Duodenal mucosa (tissue), 2 donors: ENCODE results near the gene COPG2.
"Not testable (repeated sequence)": the region's sequence is repeated elsewhere in the genome, so short reads cannot be mapped to it uniquely, and the experiment has no call there.

ENCODE experiments used
- H3K27ac ChIP-seq: one replicate; pipeline ENCODE4 v1.7.0; 2013; ENCODE audit warnings: low read depth, low read length
- H3K27me3 ChIP-seq, 2 donors: one replicate each; pipeline ENCODE4 v1.7.0; 2013; ENCODE audit warnings: low read length in 2 of 2, control low read depth in 1 of 2; ENCODE audit not compliant: insufficient read depth in 2 of 2, control insufficient read depth in 1 of 2
- H3K36me3 ChIP-seq, 2 donors: one replicate each; pipeline ENCODE4 v1.7.0; 2013; ENCODE audit warnings: low read length in 2 of 2, control low read depth in 1 of 2; ENCODE audit not compliant: insufficient read depth in 2 of 2, control insufficient read depth in 1 of 2
- H3K4me1 ChIP-seq, 2 donors: one replicate each; pipeline ENCODE4 v1.7.0; 2013; ENCODE audit warnings: low read length in 2 of 2, control low read depth in 1 of 2; ENCODE audit not compliant: insufficient read depth in 2 of 2, control insufficient read depth in 1 of 2
- H3K4me3 ChIP-seq, 2 donors: one replicate each; pipeline ENCODE4 v1.7.0; 2013; ENCODE audit warnings: low read length in 2 of 2, low read depth in 1 of 2
- H3K9ac ChIP-seq, 2 donors: one replicate each; pipeline ENCODE4 v1.7.0; 2013; ENCODE audit warnings: low read length in 2 of 2, low read depth in 1 of 2
- H3K9me3 ChIP-seq, 2 donors: one replicate each; pipeline ENCODE4 v1.7.0; 2013; ENCODE audit warnings: low read length in 2 of 2, control low read depth in 1 of 2; ENCODE audit not compliant: control insufficient read depth in 1 of 2

COPG2 gene

DNA sequence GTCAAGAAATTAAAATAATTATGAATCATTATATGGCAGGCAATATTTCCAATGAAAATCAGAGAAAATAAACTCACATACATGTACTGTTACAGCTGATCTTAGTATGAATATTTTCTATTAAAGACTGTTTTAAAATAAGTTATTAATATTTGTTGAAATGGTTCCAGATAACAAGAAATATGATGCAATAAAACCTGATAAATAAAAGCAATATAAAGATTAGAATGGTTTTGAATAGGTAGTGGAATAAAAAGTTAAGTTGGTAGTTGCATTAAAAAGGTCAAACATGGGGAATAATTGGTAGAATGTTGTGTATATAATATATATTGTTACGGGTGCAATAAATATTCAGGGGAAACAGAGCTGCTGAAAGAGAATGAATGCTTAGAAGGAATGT, 124.2 kb downstream of the COPG2 start:
- Histone ChIP-seq H3K27me3 (no peaks in the 10 kb centered on the region), H3K36me3 (peaks cover 0 to 7% of the 10 kb centered on the region in 2 donors), H3K4me3 (no peak overlapping the region), H3K4me1 (no peaks in the 10 kb centered on the region), H3K27ac (no peak overlapping the region), H3K9me3 (no peaks in the 10 kb centered on the region), H3K9ac (no peak overlapping the region)

GRCh38 chr7:130543487-130544010, 125.0 kb downstream of the COPG2 start:
- H3K4me1 ChIP-seq, result no peaks in the 10 kb centered on the region
- H3K27me3 ChIP-seq, result no peaks in the 10 kb centered on the region
- H3K27ac ChIP-seq, result no peak overlapping the region
- H3K36me3 ChIP-seq, result peaks cover 0 to 7% of the 10 kb centered on the region in 2 donors
- H3K4me3 ChIP-seq, result no peak overlapping the region
- H3K9me3 ChIP-seq, result no peaks in the 10 kb centered on the region
- H3K9ac ChIP-seq, result no peak overlapping the region

DNA sequence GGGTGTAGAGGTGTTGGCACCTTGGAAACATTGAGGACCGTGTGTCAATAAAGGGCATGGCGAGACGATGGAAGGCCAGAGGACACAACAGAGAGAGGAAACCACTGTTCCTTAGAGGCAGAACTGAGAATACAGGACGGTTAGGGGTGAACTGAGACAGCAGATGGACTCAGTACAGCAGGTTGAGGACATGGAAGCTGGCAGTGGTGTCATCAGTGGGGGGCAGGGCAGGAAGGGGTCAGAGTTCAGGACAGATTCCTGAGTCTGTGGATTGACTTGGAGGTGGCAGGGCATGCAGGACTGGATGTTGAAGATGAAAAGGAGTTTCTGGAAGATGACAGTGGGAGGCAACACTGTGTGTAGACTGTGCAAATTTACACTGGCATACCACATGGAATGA, 126.3 kb downstream of the COPG2 start:
- not testable (repeated sequence) for H3K27ac ChIP-seq, H3K9me3 ChIP-seq, H3K27me3 ChIP-seq, H3K9ac ChIP-seq, H3K36me3 ChIP-seq, H3K4me1 ChIP-seq, H3K4me3 ChIP-seq

DNA sequence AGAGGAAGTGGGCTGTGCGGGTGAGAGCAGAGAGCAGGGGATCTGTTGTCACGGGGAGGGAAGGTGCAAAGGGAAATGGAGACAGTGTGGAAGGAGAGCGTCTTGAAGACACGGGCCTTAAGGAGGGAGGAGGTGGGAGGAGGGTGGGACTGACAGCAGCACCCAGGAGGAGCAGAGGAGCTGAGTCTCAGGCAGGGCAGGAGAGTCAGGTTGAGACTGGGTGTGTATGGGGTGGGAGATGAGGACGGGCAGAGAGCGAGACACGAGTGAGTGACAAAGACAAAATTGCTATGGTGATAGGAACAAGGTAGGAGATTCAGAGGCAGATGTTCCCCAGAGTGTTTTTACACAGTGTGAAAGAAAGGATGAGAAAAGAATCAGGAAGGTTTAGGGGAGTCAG, 127.3 kb downstream of the COPG2 start:
- H3K4me3 ChIP-seq, H3K36me3 ChIP-seq, H3K27ac ChIP-seq: not testable (repeated sequence)

GRCh38 chr7:130537894-130538293, 130.7 kb downstream of the COPG2 start:
- not testable (repeated sequence) for H3K4me1 ChIP-seq, H3K9ac ChIP-seq, H3K9me3 ChIP-seq, H3K4me3 ChIP-seq, H3K36me3 ChIP-seq, H3K27me3 ChIP-seq, H3K27ac ChIP-seq

More for the DNA sequence above, 127.3 kb downstream of the COPG2 start:
- H3K9ac ChIP-seq, H3K4me1 ChIP-seq, H3K9me3 ChIP-seq, H3K27me3 ChIP-seq: not testable (repeated sequence)

DNA sequence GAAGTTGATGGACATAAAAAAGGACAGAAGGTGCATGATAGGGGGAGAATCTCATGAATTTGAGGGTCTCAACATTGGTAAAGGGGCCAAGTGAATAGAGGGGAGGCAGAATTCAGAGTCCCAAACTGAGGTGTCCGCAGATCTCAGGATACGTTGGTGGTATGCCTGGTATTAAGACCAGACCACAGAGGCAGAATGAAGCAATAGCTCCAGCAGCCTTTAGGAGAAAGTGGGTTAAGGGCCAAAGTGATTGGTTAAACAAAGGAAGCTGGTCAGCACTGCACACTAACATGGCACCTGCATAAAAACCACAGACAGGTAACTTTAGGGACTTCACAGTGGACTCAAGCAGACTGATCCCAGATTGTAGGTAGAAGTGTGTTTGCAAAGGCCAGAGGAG, 139.1 kb downstream of the COPG2 start:
- H3K4me3 ChIP-seq, result no peak overlapping the region

DNA sequence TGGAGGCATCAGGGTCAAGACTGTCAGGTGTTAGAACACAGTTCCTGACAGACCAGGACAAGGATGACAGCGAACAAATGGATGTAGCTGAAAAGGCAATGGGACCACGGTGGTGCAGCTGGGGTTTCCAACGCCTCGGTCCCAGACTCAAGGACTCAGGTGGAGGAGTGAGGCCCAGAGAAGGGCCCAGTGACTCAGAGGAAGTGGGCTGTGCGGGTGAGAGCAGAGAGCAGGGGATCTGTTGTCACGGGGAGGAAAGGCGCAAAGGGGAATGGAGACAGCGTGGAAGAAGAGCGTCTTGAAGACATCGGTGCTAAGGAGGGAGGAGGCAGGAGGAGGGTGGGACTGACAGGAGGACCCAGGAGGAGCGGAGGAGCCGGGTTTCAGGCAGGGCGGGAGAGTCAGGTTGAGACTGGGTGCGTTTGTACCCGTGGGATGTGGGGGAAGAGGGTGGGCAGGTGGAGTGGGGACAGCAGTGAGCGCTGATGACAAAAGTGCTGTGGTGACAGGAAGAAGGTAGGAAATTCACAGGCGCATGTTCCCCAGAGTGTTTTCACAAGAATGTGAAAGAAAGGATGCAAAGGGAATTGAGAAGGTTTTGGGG, 140.7 kb downstream of the COPG2 start:
- H3K27me3 ChIP-seq, H3K4me3 ChIP-seq, H3K27ac ChIP-seq, H3K9ac ChIP-seq, H3K9me3 ChIP-seq, H3K4me1 ChIP-seq: not testable (repeated sequence)
- peaks cover 5 to 28% of the 10 kb centered on the region in 2 donors for H3K36me3 ChIP-seq

More for the DNA sequence above, 139.1 kb downstream of the COPG2 start:
- no peak overlapping the region for H3K27ac ChIP-seq
- H3K9me3 ChIP-seq, result no peaks in the 10 kb centered on the region
- H3K4me1 ChIP-seq, result no peaks in the 10 kb centered on the region
- H3K27me3 ChIP-seq, result no peaks in the 10 kb centered on the region
- H3K36me3 ChIP-seq, result peaks cover 5 to 30% of the 10 kb centered on the region in 2 donors
- no peak overlapping the region for H3K9ac ChIP-seq

- H3K9me3 ChIP-seq, result no peaks in the 10 kb centered on the region
- no peak overlapping the region for H3K4me3 ChIP-seq
- no peak overlapping the region for H3K9ac ChIP-seq
- no peaks in the 10 kb centered on the region for H3K27me3 ChIP-seq
- no peaks in the 10 kb centered on the region for H3K4me1 ChIP-seq
- peaks cover 5 to 17% of the 10 kb centered on the region in 2 donors for H3K36me3 ChIP-seq
- H3K27ac ChIP-seq, result no peak overlapping the region
These were observed 143.9 kb downstream of the COPG2 start for GRCh38 chr7:130524628-130525027.

DNA sequence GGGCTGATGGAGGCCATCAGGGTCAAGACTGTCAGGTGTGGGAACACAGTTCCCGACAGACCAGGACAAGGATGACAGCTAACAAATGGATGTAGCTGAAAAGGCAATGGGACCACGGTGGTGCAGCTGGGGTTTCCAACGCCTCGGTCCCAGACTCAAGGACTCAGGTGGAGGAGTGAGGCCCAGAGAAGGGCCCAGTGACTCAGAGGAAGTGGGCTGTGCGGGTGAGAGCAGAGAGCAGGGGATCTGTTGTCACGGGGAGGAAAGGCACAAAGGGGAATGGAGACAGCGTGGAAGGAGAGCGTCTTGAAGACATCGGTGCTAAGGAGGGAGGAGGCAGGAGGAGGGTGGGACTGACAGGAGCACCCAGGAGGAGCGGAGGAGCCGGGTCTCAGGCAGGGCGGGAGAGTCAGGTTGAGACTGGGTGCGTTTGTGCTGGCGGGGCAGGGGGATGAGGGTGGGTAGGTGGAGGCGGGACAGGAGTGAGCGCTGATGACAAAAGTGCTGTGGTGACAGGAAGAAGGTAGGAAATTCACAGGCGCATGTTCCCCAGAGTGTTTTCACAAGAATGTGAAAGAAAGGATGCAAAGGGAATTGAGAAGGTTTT, 144.9 kb downstream of the COPG2 start:
- H3K27me3 ChIP-seq, H3K36me3 ChIP-seq, H3K27ac ChIP-seq, H3K4me3 ChIP-seq, H3K9ac ChIP-seq, H3K9me3 ChIP-seq, H3K4me1 ChIP-seq: not testable (repeated sequence)

GRCh38 chr7:130521258-130521951, 147.1 kb downstream of the COPG2 start:
- H3K9ac ChIP-seq, result no peak overlapping the region
- H3K4me3 ChIP-seq, result no peak overlapping the region
- H3K9me3 ChIP-seq, result no peaks in the 10 kb centered on the region
- peaks cover 5 to 10% of the 10 kb centered on the region in 2 donors for H3K36me3 ChIP-seq
- H3K27ac ChIP-seq, result no peak overlapping the region
- H3K27me3 ChIP-seq, result no peaks in the 10 kb centered on the region
- no peaks in the 10 kb centered on the region for H3K4me1 ChIP-seq
